GM12864 (cell line): ENCODE data around the gene VAT1.

Experiments used
- DNase-seq: peaks from one replicate; pipeline ENCODE4 v3.0.0-alpha.2; 2011; ENCODE audit warnings: low read depth
- H3K4me3 ChIP-seq: 2 replicates; pipeline ENCODE4 v1.5.1; 2011; ENCODE audit warnings: mild to moderate bottlenecking, low read depth, low read length, control low read depth
- CTCF ChIP-seq: IDR thresholded peaks from 2 replicates; pipeline ENCODE4 v1.5.1; 2011; ENCODE audit warnings: low read depth, mild to moderate bottlenecking, moderate library complexity, low read length, control low read depth, inconsistent platforms; ENCODE audit errors: missing control alignments

The VAT1 gene

GRCh38 chr17:43021741-43022512, at the start of gene VAT1:
TSS of gene VAT1 (minus strand) at chr17:43022385. CDS start at chr17:43022322, 63 bp downstream.
- no peak for DNase-seq
- peak within 1 kb of the TSS; percentile 82 for H3K4me3 ChIP-seq
- no peak for TF ChIP-seq CTCF

GRCh38 chr17:43070872-43071271, 48.7 kb upstream of the VAT1 start:
- no peak for DNase-seq
- no peak overlapping the region for H3K4me3 ChIP-seq
- TF ChIP-seq CTCF = no peak

GRCh38 chr17:43070257-43070656, 48.1 kb upstream of the VAT1 start:
- no peak overlapping the region for H3K4me3 ChIP-seq
- no peak for TF ChIP-seq CTCF
- no peak for DNase-seq

GRCh38 chr17:43069368-43069898, 47.2 kb upstream of the VAT1 start:
- no peak overlapping the region for H3K4me3 ChIP-seq
- no peak for TF ChIP-seq CTCF
- no peak for DNase-seq

GRCh38 chr17:43068570-43069367, 46.6 kb upstream of the VAT1 start:
- TF ChIP-seq CTCF = no peak
- no peak overlapping the region for H3K4me3 ChIP-seq
- no peak for DNase-seq

- no peak for TF ChIP-seq CTCF
- no peak overlapping the region for H3K4me3 ChIP-seq
- no peak for DNase-seq
Observed at GRCh38 chr17:43062984-43063638, 40.9 kb upstream of the VAT1 start.
